Smooth muscle cell (in vitro differentiated cells): Measurements from ENCODE around the gene KCNIP4. TPM values are rescaled to one million over a fixed set of nuclear protein-coding genes. Genes with fewer than 3 reads are reported as not detected.

Source experiments
- DNase-seq: peaks from one replicate; lab custom pipeline; 2025; ENCODE audit not compliant: unreplicated experiment; lab: John Stamatoyannopoulos, UW
- H2AFZ ChIP-seq: fragments of 200-600 bp; sonication (generic); 2 replicates; pipeline ENCODE4 v1.6.0; 2016; ENCODE audit warnings: antibody characterized with exemption, low read depth, mild to moderate bottlenecking
- H3F3A ChIP-seq: fragments of 200-600 bp; sonication (generic); 2 replicates; pipeline ENCODE4 v1.6.0; 2017; ENCODE audit warnings: antibody characterized with exemption, low read depth
- H3K27ac ChIP-seq: fragments of 200-600 bp; sonication (generic); 2 replicates; pipeline ENCODE4 v1.5.1; 2016; ENCODE audit warnings: low read depth, mild to moderate bottlenecking
- H3K27me3 ChIP-seq: fragments of 200-600 bp; sonication (generic); 2 replicates; pipeline ENCODE4 v1.6.1; 2016; ENCODE audit warnings: low read depth, mild to moderate bottlenecking
- H3K36me3 ChIP-seq: fragments of 200-600 bp; sonication (generic); 2 replicates; pipeline ENCODE4 v1.5.1; 2016; ENCODE audit warnings: low read depth
- H3K4me1 ChIP-seq: fragments of 200-600 bp; sonication (generic); 2 replicates; pipeline ENCODE4 v1.5.1; 2016; ENCODE audit warnings: low read depth
- H3K4me2 ChIP-seq: fragments of 200-600 bp; sonication (generic); 2 replicates; pipeline ENCODE4 v1.6.0; 2016; ENCODE audit warnings: mild to moderate bottlenecking
- H3K4me3 ChIP-seq: fragments of 200-600 bp; sonication (generic); 2 replicates; pipeline ENCODE4 v1.5.1; 2016; ENCODE audit warnings: mild to moderate bottlenecking
- H3K79me2 ChIP-seq: fragments of 200-600 bp; sonication (generic); 2 replicates; pipeline ENCODE4 v1.6.0; 2016; ENCODE audit warnings: low read depth, mild to moderate bottlenecking
- H3K9ac ChIP-seq: fragments of 200-600 bp; sonication (generic); 2 replicates; pipeline ENCODE4 v1.6.0; 2016; ENCODE audit warnings: low read depth
- H3K9me3 ChIP-seq: fragments of 200-600 bp; sonication (generic); replicated peaks from 2 replicates; pipeline ENCODE4 v1.5.1; 2016; ENCODE audit warnings: low read depth
- H4K20me1 ChIP-seq: fragments of 200-600 bp; sonication (generic); 2 replicates; pipeline ENCODE4 v1.6.0; 2016; ENCODE audit warnings: low read depth
- WGBS: methylation state at CpG from one replicate; pipeline ENCODE4 v1.1.7; 2016; ENCODE audit warnings: low lambda C conversion rate; 5-methylcytosine and 5-hydroxymethylcytosine counted together
- polyA plus RNA-seq: library from polyadenylated mRNA; unstranded; fragments of >200 nt; fragmentation: Nextera tagmentation; extraction: Ambion mirVana; gene quantifications from 2 replicates; pipeline ENCODE4 v1.2.1, GENCODE V29; 2016
- total RNA-seq: library from RNA; depleted of rRNA; stranded (reverse); fragments of >200 nt; gene quantifications from 2 replicates; pipeline ENCODE4 v1.2.3, GENCODE V29; 2014
- TF ChIP-seq, protein P1 (sequence below): fragments of 200-600 bp; sonication (generic); IDR thresholded peaks from 2 replicates; pipeline ENCODE4 v1.5.1; 2017; ENCODE audit warnings: borderline replicate concordance, mild to moderate bottlenecking, antibody characterized with exemption; ENCODE audit not compliant: insufficient read depth, poor library complexity, severe bottlenecking

The KCNIP4 gene
- total and polyA plus RNA-seq, 2 experiments from 2014 or later, result 0.07 TPM; not detected in 1

DNA sequence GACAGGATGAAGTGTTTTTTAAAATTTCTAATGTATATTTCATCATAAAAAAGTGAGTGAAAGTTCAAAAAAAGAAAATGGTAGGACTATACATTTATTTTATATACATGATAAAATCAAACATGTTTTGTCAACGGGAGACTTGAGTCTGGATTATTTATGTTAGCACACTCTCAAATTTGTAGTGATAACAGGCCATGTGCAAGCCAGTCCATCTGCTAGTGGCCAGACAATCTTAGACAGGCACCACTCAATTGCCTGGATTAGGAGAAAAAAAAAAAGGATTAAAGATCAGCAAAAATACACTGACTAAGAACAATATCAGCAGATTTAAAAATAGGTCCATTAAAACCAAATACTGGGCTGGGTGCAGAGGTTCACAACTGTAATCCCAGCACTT is 71.9 kb downstream of the KCNIP4 start:
- DNase-seq, result no peak
- Histone ChIP-seq H3K27ac (no peak overlapping the region), H3K4me1 (no peaks in the 10 kb centered on the region), H4K20me1 (no peaks in the 10 kb centered on the region), H3K27me3 (no peaks in the 10 kb centered on the region), H3F3A (no peaks in the 10 kb centered on the region), H3K9ac (no peak overlapping the region), H3K36me3 (no peaks in the 10 kb centered on the region), H3K4me3 (no peak overlapping the region), H3K79me2 (no peaks in the 10 kb centered on the region), H2AFZ (no peak overlapping the region), H3K4me2 (no peak overlapping the region), H3K9me3 (no peaks in the 10 kb centered on the region)
- 15% methylated on average over 1 of the region's 1 CpG for WGBS
- TF ChIP-seq, protein P1, sequence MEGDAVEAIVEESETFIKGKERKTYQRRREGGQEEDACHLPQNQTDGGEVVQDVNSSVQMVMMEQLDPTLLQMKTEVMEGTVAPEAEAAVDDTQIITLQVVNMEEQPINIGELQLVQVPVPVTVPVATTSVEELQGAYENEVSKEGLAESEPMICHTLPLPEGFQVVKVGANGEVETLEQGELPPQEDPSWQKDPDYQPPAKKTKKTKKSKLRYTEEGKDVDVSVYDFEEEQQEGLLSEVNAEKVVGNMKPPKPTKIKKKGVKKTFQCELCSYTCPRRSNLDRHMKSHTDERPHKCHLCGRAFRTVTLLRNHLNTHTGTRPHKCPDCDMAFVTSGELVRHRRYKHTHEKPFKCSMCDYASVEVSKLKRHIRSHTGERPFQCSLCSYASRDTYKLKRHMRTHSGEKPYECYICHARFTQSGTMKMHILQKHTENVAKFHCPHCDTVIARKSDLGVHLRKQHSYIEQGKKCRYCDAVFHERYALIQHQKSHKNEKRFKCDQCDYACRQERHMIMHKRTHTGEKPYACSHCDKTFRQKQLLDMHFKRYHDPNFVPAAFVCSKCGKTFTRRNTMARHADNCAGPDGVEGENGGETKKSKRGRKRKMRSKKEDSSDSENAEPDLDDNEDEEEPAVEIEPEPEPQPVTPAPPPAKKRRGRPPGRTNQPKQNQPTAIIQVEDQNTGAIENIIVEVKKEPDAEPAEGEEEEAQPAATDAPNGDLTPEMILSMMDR, result no peak

DNA sequence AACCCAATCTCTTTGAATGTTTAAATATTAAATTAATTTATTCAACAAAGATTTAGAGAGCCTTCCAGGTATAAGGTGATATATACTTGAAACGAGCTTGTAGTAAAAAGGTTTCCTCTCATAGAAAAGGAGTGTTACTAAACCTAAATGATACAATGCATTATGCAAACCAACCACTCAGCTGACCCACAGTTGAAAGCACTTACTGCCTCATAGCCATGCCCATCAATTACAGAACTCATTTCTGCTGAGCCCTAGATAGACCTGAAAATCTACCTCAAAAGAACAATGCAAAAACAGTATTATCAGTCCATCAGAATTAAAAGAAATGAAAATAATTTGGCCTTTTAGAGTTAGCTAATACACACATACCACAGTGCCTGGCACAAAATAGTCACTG is 75.4 kb downstream of the KCNIP4 start:
- no peak overlapping the region for H3K27ac ChIP-seq
- H3F3A ChIP-seq, result no peaks in the 10 kb centered on the region
- H3K4me1 ChIP-seq, result no peaks in the 10 kb centered on the region
- no peaks in the 10 kb centered on the region for H3K9me3 ChIP-seq
- no peaks in the 10 kb centered on the region for H4K20me1 ChIP-seq
- H3K79me2 ChIP-seq, result no peaks in the 10 kb centered on the region
- no peak for DNase-seq
- 85% methylated on average over 1 of the region's 1 CpG for WGBS
- H3K36me3 ChIP-seq, result no peaks in the 10 kb centered on the region
- no peak overlapping the region for H3K4me2 ChIP-seq
- TF ChIP-seq, protein P1, result no peak
- H3K4me3 ChIP-seq, result no peak overlapping the region
- H2AFZ ChIP-seq, result no peak overlapping the region
- no peak overlapping the region for H3K9ac ChIP-seq
- H3K27me3 ChIP-seq, result no peaks in the 10 kb centered on the region

DNA sequence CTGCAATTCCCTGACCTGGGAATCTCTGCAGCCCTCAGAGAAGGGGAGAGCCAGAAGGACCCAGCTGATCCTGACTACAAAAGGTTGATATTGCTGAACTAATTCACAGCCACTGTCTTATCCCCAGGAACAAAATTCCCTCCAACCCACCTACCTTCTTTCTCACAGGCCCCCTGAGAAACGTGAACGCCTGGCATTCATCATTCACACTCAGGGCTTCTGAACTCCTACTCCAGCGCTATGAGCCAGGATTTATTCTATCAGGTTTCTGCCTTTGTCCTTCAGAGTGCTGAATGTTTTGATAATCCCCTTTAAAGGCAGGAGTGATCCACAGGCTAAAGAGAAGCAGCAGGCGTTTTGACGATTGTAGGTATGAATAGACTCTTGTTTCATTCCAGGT is 76.5 kb downstream of the KCNIP4 start:
- TF ChIP-seq, protein P1, result no peak
- no peak overlapping the region for H2AFZ ChIP-seq
- no peak for DNase-seq

DNA sequence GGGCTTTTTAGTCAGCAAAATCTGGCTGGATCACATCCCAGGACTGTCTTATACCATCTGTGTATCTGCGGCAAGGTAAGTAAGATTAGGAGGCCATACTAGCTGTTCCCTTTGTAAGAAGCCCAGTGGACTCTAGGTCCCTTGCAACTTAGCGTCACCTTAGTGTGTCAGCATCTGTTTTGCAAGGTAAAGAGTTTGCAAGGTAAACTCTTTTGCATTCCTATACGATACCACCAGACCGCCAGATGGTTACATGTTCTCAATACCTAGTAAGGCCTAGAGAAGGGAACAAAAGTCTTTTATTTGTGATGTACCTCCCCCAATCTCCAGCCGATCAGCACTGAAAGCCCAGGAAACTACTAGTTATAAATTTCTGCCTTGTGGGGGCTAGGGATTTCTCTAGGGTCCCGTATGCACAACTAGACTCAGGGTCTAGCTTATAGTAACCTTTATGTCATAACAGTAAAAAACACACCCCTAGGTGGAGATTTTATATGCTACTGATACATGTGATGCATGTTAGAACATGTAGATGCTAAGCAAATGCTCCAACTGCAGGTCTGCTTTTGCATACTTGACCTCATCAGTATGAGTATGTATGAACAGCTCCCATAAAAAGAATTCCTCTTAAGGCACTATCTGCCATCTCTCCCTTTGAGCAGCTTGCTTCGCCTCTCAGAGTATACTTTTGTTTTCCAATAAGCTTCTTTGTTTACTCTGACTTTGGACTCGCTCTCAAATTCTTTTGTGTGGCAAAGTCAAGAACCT is 78.4 kb downstream of the KCNIP4 start:
- Histone ChIP-seq H3K27ac (no peak overlapping the region), H3K36me3 (no peaks in the 10 kb centered on the region), H3F3A (no peaks in the 10 kb centered on the region), H3K4me2 (no peak overlapping the region), H3K9ac (no peak overlapping the region), H3K4me3 (no peak overlapping the region), H3K4me1 (no peaks in the 10 kb centered on the region), H3K27me3 (no peaks in the 10 kb centered on the region), H3K9me3 (no peaks in the 10 kb centered on the region), H3K79me2 (no peaks in the 10 kb centered on the region), H4K20me1 (no peaks in the 10 kb centered on the region), H2AFZ (no peak overlapping the region)
- WGBS, result 87% methylated on average over 8 of the region's 8 CpGs
- TF ChIP-seq, protein P1, result no peak
- no peak for DNase-seq

More for the DNA sequence above, 76.5 kb downstream of the KCNIP4 start:
- no peak overlapping the region for H3K9ac ChIP-seq
- no peaks in the 10 kb centered on the region for H3K4me1 ChIP-seq
- no peaks in the 10 kb centered on the region for H3K27me3 ChIP-seq
- no peaks in the 10 kb centered on the region for H3F3A ChIP-seq
- H4K20me1 ChIP-seq, result no peaks in the 10 kb centered on the region
- no peak overlapping the region for H3K27ac ChIP-seq
- H3K4me3 ChIP-seq, result no peak overlapping the region
- WGBS, result 50% methylated on average over 5 of the region's 5 CpGs
- H3K79me2 ChIP-seq, result no peaks in the 10 kb centered on the region
- no peaks in the 10 kb centered on the region for H3K36me3 ChIP-seq
- H3K9me3 ChIP-seq, result no peaks in the 10 kb centered on the region
- H3K4me2 ChIP-seq, result no peak overlapping the region
